GM21526 (cell line): ENCODE measurements around the gene TBC1D5.

ENCODE experiments used
- ATAC-seq: cut with Tn5 transposase; IDR thresholded peaks from one replicate; pipeline ENCODE4 v1.9.1; 2021; ENCODE audit warnings: moderate library complexity; ENCODE audit not compliant: unreplicated experiment, low FRiP score

The TBC1D5 gene

DNA sequence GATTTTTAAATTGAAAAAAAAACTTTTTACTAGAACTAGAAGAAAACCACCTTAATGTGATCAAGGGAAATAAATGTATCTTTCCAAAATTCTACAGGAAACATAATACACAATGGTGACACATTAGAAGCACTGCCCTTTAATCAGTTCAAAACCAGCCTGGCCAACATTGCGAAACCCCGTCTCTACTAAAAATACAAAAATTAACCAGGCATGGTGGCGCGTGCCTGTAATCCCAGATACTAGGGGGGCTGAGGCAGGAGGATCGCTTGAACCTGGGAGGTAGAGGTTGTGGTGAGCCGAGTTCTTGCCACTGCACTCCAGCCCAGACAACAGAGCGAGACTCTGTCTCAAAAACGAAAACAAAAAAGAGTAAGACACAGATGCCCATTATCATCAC, 134.5 kb downstream of the TBC1D5 start:
- ATAC-seq: no peak

DNA sequence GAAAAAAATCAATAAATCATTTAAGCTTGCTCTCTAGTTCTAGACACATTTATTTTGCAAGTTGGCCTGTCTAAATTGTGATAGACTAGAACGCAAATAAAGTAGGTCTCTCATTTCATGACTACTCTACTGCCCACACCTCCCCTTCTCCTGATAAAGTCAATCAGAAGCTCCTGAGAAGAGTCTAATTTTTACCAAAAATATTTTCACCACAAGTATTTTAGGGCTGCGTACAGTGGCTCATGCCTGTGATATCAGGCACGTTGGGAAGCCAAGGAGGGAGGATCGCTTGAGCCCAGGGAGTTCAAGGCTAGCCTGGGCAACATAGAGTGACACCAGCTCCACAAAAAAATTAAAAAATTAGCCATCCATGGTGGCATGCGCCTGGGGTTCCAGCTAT, 136.5 kb downstream of the TBC1D5 start:
- no peak for ATAC-seq

DNA sequence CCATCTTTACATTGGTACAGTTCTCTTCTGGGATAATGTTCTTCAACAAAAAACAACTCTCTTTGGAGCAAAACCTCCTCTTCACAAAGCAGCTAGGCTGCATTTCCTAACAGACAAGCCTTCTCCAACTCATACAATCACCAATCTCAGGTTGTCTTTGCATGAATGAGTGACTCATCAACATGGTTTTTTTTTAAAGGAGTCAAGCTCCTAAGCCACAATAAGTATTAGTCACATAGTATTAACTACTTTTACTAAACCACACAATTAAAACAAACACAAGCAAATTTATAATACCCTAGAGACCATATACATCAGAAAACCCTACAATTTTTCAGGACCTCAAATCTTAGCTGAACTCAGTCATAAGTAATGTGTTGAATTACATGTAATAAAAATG, 137.4 kb downstream of the TBC1D5 start:
- ATAC-seq: no peak

DNA sequence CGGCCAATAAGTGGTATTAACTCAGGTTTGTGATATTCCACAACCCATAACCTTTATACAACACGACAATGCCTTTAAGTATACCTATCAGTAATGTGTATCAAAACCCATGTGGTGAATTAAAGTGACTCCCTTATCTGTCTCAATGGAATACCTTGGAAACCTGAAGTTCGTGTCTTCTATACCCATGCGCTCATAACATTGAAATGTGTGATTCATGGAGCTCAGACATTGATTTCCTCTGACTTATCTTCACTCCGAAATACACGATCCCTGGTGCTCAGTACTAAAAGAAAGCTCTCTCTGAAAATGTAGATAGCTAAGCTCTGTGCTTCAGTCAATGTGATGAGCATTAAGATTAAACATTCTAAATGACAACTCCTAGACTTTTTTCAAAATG, 140.3 kb downstream of the TBC1D5 start:
- no peak for ATAC-seq

DNA sequence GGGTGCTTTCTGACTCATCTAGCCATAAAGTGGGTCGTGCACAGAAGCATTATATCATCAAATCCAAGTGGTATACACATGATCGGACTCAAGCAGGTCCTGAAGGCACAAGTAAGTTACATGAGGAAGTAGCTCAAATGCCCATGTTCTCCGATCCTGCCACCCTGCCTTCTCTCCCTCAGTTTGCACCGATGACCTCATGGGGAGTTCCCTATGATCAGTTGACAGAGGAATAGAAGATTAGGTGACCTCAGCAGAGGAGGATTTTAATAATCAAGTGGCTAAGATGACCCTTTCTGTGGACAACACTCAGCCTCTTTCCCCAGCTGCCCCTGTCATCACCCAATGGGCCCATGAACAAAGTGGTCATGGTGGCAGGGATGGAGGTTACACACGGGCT, 149.5 kb downstream of the TBC1D5 start:
- no peak for ATAC-seq

DNA sequence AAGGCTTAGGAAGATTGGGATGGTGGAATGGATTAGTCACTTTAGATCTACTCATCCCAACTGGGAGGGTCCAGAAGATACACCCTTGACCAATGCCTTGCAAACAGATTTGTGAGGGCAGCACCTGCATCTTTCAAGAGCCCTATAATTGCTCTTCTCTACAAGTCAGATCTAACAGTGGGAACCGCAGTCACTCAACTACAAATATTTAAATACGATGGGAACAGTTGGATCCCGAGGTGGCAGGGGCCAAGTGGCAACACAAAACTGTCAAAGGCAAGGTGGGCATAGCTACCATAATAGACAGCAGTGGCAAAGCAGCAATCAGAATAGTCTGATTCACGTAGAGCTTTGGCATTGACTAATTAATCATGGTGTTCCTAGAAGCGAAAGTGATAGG, 152.0 kb downstream of the TBC1D5 start:
- no peak for ATAC-seq

DNA sequence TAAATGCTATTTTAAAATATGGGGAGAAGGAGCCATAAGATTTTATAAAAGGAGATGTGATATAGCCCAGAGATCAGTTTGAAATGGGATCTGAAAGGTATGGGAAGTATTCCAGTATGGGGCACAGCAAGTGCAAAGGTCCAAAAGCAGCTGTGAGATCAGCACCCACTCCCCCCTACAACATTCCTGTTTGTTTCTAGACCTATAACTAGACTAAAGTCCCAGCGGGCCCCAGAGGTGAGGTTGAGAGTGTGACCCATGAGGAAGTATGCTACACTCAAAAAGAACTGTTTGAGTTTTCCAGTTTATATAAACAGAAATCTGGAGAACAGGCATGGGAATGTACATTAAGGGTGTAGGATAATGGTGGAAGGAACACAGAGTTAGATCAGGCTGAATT, 152.5 kb downstream of the TBC1D5 start:
- no peak for ATAC-seq

DNA sequence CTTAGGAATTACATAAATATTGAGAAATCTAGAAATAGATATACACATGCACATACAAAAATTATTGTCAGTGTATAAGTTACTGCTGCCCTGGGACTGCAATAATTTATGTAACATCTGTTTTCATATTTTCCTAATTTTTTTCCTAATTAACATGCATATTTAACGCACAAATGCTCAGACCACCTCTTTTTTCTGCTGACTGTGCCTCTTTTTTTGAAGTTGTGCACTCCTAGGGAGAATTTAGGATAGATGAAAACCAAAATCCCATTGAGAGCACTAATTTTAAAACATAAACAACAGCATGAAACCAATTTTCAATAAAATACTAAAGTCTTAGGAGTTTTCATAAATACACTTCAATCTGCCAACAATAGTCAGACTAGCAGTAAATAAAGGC, 154.0 kb downstream of the TBC1D5 start:
- ATAC-seq: no peak

DNA sequence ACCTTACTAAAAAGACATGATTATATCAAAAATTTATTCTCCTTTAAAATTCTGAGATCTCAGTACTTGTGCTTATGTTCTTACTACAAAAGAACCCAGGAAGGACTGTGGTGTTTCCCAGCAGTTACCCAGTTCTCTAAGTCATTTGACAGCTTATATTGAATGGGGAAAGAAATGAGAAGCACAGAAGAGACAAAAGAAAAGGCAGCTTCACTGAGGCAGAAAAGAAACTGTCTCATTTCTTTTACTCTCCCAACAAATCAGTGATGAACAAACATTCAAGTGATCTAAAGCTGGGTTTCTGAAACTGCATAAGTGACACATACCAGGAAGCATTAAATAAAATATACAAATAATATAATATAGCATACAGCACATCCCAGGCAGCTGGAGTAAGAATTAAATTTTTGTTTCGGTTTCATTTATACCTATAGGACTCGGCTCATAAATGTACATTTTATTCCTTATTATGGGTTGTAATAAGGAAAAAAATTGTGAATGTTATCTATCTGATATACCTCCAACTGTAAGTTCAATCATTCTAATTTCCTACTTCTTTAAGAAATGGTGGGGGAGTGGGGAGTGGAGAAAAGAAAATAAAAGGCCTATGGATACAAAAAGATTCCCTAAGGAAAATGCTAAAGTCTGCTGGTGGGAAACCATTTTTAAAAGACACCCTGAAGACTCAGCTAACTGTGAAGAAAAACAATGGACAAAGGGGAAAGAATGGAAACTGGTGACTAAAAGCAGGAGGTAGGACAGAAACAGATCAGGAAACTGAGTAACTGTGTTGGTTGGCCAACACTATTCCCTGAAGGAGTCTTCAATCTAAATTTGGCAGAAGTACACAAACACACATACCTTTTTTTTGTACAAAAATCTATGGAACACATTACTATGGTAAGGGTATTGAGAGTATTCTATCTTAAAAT, 156.8 kb downstream of the TBC1D5 start:
- ATAC-seq: no peak

DNA sequence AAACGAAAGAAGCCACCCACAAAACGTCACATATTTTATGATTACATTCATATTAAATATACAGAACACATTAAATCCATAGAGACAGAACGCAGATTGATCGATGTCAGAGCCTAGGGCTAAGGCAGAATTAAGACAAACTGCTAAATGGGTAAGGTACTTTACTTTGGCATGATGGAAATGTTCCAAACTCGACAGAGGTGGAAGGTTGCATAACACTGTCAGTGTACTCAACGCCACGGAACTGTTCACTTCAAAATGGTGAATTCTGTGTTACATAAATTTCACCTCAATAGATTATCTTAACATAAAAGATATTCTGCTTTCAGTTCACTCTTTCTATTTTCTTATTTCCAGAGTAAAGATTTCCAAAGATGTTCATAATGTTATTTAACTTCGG, 158.4 kb downstream of the TBC1D5 start:
- ATAC-seq: no peak

DNA sequence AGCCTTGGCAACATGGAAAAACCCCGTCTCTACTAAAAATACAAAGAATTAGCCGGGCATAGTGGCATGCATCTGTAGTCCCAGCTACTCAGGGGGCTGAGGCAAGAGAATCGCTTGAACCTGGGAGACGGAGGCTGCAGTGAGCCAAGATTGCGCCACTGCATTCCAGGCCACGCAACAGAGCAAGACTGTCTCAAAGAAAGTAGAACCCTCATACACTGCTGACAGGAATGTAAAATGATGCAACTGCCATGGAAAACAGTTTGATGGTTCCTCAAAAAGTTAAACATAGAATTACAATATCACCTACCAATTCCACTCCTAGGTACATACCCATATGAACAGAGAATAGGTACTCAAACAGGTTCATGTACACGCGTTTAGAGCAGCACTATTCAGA, 158.9 kb downstream of the TBC1D5 start:
- ATAC-seq: no peak

DNA sequence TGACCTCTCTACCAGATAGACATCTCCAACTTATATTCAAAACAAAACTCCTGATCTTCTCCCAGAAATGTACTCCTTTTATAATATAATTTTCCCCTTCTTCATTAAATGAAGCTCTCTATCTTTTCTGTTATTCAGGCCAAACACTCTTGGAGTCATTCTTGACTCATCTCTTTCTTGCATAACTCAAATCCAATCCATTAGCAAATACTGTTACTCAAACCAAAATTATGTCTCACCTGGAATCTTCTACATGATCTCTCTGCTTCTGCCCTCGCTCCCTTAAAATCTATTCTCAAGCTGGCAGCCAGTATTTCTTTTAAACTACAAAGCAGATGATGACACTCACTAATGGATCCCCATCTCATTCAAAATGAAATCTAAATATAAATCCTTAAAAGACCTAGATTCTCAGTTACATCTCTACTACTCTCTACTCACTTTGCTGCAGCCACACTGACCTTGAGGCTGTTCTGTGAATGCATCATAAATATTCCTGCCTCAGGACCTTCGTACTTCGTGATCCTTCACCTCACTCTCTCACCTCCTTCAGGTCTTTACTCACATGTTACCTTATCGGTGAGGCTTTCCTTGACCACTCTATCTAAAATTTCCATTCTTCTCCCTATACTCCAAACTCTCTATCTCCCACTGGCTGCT, 160.9 kb downstream of the TBC1D5 start:
- ATAC-seq: no peak

DNA sequence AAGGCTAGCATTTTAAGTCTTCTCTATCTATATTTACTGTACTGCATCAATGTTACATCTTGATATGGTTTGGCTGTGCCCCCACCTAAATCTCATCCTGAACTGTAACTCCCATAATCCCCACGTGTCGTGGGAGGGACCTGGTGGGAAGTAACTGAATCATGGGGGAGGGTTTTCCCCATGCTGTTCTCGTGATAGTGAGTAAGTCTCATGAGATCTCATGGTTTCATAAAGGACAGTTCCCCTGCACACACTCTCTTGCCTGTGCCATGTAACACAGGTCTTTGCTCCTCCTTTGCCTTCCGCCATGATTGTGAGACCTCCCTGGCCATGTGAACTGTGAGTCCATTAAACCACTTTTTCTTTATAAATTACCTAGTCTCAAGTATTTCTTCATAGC, 161.5 kb downstream of the TBC1D5 start:
- no peak for ATAC-seq

DNA sequence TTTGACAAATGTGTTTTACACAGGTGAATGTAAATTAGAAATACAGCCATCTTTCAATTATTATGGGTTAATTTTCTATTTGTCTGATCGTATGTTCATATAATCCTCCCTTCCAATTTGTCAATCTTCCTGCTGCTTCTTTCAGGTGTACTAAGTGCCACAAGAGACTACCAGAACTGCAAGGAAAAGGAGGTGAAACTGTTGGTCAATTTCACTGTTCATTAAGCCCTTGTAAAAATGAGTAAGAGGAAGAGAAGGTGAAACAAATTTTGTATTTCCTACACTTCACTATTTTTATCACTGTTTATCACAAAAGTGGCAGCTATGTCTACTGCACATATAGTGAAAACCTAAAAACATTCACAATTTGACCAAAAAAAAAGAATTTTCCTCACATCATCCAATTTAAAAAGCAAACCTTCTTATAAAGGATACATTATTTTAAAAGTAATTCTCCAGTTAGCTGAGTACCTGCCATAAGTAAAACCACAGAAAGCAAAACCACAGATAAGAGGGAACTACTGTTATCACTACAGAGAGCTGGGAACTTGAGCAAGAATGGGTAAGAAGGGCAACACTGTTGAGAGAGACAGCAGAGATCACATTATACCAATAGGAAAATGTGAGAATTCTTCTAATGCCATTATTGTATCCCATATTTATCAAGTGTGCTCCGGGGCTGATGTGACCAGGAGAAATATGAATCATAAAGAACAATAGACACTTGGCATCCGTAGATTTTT, 163.0 kb downstream of the TBC1D5 start:
- ATAC-seq: peak; percentile 98

DNA sequence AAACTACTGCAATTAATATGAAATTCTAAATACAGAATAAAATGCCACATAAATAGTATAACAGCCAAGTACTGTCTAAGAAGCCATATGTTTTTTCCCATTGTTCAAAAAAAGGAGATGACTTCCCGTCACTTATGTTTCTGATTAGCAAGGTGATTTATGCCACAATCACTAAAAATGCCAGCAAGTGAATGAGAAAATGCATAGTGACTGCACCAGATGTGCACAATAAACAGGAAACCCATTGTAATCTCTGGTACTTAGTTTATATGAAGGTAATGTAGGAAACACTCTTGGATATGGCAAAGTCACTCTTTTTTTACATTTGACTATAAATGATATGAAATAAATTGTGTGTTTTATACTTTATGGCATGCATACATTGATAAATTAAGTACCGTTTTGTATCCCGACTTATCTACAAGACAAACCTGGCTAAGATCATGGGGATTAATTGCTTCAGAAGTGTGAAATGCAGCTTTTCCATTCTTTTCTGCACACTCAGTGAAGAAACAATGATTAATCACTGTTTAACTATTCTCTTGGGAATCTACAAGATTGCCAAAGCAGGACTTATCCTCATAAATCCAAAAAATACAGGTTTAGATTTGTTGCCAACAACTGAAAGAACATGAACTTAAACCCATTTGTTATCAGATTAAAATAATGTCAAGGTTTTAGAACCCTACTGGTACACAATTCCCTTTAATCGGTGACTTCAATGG, 164.5 kb downstream of the TBC1D5 start:
- no peak for ATAC-seq

DNA sequence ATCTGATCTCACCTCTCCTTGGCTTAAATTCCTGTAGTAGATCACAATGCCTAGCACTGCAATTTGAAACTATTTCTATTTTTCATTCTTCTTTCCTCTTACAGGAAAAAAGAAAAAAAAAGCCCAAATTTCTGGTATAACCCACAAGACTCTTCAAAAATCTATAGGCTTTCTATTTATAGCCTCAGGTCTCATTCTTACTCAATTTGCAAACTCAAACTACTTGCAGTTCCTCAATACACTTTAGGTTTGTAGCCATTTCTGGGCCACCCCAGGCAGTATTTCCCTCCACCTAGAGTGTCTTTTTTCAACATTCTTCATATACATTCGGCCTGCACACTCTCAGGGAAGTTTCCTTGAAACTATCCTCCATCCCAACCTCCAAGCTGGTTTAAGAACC, 169.0 kb downstream of the TBC1D5 start:
- peak; percentile 97 for ATAC-seq

DNA sequence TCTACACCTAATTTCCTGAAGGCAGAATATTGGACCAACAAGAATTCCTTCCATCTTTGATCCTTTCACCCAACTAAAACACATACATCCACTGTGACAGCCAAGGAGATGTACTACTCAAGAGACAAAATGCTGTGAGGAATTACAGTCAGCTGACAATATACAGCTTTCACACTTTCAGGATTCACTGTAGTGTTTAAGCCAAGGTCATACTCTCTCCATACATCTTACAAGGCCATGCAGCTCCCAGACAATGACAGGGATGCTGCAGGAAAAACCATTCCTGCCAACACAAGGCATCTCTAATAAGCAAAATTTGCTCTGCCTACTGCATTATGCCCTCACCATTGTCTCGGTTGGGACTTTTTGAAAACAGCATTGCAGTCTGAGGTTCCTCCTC, 170.7 kb downstream of the TBC1D5 start:
- no peak for ATAC-seq

DNA sequence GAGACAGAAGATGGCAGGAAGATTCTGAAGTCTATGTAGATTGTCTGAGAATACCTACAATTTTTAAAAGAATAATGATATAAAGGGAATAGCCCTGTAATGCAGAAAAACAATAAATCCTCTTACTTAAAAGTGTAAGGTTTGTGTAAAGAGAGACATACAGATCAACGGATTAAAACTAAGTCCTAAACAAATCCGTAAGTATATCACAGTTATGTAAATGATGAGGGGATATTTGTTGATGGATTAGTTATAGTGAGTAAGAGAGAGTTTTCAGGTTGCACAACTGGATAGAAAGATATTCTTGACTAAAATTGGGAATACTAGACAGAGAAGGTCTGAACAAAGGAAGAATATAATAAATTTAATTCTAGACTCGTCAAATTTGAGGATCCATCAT, 179.6 kb downstream of the TBC1D5 start:
- ATAC-seq: no peak

DNA sequence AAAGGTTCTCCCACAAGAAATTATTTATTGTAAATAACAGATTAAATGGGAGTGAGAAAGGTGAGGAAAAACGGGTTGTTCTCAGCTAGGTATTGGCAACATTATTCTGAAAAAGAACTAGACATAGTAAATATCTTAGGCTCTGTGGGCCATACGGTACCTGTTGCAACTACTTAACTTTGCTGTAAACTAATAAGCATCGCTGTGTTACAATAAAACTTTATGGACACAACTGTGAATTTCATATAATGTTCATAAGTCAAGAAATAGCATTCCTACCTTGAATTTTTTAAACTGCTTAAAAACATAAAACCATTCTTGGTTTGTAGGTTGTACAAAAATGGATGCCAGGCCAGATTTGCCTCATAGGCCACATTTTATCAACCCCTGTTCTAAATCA, 183.9 kb downstream of the TBC1D5 start:
- ATAC-seq: no peak

DNA sequence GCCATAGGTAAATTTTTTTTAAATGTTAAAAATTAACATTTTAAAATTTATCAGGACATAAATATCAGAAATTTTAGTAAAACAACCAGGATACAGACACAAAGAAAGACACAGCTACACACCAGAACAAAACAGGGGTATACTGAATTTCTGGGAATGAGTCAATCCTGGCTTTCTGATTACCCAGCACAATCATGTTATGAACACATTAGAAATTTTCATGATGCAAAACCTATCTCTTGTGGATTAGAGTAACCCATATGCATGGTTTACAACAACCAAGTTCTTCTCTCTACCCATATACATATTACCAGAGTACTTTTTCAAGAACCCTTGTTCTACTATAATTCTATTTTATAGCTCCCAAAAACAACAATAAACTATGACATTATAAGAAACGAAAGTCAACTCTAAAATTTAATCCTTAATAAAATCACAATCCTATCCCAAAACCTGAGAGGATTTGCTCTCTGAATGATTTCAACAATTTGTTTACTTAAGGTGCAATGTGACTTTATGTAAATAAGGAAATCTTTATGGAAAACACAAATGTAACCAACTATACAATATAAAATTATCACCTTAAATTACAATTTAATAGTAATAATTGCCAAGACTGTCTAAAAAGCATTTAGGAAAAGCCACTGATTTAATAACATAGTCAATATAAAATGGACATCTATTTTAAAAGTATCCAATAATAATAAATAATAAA, 184.5 kb downstream of the TBC1D5 start:
- ATAC-seq: no peak
